NCI-H2029 treated with DMSO at 0.1 percent for 48 hours (cell line): ENCODE measurements around the gene ARMC9.
"Not testable (repeated sequence)": the region's sequence is repeated elsewhere in the genome, so short reads cannot be mapped to it uniquely, and the experiment has no call there.

ENCODE experiments used
- DNase-seq: peaks from one replicate; lab custom pipeline; 2025; lab: John Stamatoyannopoulos, UW

ARMC9 gene

DNA sequence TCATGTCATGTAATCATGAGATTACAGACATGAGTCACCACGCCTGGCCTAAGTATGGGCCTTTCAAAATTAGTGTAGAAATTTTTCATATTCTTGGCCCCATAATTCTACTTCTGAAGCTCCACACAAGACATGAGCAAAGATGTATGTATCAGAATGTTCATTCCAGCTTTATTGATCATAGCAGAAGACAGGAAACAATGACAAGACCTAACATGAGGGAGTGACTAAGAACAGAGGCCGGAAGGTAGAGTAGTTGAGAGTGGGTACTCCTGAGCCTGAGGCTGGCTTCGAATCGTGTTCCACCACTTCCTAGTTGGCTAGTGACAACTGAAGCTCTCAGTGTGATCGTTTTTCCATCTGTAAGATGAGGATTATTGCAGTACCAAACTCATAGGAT, 89.3 kb downstream of the ARMC9 start:
- DNase-seq = no peak

DNA sequence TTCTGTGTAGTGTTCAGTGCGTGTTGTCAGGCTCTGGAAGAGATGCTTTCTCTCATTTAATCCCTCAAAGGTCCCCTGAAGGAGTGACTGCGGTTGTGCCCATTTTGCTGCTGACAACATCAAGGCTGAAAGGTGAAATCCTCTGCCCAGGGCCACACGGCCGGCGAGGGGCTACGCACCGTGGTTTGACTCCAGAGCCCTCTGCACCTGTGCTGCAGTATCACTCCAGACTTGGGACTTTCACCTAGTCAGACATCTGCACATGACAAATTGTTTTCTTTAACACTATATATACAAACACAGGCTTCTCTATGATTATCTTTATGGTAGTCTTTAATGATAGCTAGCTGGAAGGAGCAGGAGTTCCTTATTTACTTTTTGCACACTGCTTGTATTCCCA, 90.2 kb downstream of the ARMC9 start:
- DNase-seq = no peak

DNA sequence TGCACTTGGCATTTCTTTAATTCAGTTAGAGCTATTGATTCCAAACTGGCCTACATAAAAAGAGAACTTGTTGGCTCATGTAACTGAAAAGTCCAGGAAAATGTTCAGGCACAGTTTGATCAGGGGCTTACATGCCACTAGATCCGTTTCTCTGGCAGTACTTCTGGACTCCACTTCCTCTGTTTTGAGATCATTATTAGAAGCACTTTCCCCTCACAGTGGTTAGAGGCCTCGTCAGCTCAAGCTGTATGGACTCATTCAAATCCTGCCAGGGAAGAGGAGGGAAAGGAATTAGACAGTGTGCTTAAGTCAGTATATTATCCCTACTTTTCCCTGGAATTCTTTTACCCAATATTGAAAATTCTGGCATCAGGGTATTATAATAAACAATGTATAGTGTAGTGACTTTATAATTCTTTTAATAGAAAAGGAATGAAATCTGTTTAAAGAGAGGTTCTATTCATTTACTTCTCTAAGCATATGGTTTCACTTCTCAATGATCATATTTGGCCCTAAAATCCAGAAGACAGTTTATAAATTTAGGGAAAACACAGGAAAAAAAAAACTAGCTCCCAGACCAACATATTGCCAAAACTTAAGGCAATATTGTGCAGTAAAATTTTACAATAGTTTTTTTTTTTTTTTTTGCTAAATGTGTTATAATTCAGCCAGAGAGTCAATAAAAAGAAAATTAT, 92.0 kb downstream of the ARMC9 start:
- no peak for DNase-seq

DNA sequence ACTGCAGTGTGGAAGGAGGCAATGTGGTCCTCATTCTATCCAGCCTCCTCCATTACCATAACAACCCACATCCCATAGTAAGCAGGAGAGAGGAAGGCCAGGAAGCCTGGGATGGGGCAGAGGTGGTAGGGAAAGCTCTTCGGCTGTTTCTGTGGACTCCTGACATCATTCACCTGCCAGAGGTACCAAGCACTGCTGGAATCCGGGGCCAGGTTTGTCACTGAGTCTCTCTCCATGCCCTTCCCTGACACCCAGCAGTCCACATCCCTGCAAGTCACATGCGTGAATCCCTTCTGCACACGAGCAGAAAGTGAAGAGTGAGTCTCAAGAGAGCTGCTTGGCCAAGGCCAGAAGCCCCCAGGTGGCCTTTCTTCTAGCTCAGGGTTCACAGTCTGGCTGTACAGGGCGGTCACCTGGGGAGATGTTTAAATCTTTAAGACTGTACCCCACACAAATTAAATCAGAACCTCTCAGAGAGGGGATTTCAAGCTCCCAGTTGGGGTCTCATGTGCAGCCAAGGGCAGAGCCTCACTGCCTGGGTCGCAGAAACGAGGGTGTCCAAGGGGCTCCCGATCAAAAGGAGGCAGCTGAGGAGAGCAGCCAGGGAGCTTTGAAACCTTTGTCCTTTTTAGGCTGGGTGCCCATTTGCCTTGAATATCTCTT, 94.2 kb downstream of the ARMC9 start:
- no peak for DNase-seq

DNA sequence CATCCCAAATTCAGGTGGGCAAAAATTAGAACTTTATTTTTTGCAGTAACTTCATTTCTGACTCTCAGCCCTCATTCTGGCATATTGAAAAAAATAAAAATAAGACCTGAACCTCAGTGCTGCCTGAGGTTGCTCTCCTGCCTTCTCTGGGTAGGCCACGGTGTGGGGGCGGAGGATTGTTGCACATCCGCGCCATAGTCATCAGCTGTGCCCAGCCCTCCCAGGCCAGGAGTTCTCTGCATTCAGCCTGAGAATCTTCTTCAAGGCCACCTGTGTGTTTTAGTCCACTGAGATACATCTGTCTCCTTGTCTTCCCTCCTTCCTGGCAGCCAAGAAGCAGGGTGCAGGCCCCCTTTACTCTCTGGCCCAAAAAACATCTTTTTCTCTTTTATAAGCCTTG, 94.7 kb downstream of the ARMC9 start:
- DNase-seq = no peak

DNA sequence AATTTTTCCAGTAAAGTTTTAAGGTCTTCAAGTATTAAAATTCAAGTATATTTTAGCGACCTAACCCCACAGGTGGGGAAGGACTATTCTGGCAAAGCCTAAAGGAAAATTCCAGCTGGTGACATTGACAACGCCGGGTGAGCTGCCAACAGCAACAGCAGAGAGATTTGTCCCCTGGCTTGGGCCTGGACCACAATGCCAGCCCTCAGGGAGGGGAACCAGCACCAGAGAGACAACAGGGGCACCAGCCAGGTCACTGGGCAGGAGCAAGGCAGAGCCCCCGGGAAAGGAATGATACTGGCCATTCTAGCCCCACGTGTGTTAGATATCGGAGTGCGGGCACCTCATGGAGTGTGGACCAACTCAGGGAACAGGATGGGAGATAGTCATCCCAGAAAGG, 95.7 kb downstream of the ARMC9 start:
- DNase-seq = no peak

DNA sequence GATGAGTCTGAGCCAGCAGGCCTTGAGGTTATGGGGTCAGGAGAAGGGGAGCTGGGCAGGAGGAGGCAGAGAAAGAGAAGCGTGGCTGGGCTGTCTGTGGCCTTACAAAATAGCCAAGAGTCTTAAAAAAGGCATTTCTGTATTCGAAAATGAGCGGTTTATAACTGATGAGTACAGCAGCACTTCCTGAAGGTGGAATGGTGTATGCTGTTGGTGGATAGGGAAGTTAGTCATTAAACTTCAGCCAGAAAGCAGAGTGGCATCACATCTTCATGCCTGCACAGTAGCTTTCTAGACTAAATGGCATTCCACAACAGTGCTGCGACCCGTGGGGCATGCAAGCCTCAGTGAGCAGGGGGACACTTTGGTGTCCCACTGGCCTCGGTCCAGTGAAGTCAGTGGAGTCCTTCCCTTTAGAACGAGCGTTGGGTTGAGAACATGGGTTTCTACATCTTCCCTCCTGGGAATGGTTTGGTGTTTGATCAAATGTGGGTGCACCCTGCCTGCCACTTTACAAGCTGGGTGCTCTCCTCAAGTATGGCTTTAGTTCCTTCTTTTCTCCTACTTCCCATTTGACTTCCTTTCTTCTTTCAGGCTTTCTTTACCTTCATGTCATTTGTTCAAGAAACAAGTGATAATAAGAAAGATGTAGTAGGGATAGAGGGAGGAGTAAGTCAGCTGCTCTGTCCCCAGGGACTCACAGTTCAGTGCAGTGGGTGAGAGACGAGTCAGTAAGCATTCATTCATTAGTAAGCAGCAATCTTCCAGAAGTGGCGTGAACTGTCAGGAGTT, 96.3 kb downstream of the ARMC9 start:
- no peak for DNase-seq

DNA sequence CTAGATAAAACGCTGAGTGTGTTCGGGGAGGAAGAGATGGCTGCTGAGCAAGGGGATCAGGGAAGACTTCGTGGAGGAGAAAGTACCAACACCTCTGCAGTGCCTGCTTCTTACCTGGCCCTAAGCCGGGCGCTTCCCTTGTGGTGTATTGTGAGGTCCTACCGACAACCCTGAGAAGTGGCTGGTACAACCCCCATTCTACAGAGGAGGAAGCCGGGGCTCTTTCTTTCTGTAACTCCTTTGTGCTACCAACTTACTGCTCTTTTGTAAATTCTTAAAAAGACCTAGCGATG, 96.9 kb downstream of the ARMC9 start:
- DNase-seq = no peak

DNA sequence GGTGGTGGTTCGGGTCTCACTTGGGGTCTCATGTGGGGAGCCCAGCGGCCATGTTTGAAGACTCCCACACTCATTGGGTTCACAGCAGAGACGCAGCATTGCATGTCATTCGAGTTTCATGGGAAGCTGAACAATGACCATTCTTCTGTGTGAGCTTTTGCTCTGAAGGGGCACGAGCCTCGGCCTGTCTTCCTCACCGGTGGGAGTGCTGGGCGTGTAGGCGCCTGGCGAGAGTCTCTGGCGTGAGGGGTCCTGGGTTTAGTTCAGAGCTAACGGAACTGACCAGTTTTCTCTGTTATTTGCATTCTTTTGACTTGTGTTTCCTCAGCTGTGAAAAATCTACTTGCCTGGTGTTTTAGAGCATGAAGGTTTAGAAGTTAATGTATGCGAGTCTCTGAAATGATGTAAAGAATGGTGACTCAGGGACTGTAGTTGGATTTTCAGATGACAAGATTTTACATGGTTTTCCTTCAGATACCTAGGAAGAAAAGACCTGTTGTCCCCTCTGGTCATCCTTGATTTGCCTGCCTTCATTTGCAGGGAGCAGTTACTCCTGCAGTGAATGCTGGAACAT, 98.1 kb downstream of the ARMC9 start:
- no peak for DNase-seq

DNA sequence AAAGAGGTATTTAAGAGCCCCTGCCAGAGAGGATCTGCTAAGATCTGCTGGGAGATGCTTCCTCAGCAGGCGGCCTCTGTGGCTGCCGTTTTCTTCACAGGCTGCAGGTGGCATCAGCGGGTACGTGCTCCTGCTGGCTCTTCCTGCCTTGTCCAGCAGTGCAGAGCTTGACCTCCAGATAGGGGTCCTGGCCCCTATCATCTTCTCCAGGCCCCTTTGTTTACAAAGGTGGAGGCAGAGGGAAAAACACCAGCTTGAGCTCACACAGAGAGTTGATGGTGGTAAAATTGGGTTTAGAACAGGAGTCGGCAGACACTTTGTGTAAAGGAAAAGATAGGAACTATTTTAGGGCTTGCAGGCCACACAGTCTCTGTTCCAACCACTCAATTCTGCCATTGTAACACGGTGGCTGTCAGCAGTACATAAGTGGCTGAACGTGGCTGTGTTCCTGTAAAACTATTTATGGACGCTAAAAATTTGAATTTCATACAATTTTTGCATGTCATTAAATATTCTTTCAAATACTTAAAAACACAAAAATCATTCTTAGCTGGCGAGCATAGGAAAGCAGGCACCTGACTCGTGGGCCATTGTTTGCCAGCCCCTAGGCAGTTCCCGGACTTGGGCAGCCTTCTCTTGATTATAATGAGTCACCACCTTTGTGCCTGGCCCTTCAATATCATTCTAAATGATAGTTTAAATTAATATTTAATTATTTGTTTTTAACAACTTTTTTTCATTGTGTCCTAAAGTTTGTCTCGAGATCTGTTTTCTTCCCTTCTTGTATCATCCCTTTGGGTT, 98.9 kb downstream of the ARMC9 start:
- no peak for DNase-seq

DNA sequence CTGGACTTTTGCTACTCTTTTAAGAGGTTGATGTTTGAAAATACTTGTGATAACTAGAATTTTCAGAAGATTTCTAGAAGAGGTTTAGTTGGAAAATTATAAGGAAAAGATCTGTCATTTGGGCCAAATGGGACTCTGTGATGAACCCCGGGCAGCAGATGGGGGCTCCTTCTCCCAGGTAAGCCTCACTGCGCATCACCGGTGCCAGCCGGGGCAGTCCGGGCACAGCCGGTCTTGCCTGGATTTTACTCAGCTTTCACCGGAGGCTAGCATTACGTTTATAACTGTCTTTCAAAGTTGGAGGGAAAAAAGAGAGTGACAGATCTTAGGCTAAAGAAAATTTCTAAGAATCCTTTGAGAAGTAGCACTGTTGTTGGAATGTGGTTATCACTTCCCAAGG, 99.7 kb downstream of the ARMC9 start:
- DNase-seq = no peak

DNA sequence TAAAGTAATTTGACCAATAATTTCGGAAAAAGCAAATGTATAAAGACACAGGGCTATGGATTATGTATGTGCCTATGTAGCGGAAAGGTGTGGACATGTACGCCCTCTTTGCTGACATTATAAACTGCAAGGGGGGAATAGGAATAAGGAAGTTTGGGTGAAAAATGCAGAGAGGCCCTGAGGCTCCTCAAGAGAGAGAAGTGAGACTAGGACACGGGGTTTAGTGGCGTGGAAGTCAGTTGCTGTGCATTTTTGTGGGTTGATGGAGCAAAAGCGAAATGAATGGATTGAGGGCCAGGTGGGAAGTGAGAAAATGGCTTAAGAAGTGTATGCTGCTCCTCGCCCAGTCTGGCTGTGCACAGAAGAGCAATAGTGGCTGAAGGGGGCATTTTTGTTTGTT, 100.8 kb downstream of the ARMC9 start:
- DNase-seq = no peak

DNA sequence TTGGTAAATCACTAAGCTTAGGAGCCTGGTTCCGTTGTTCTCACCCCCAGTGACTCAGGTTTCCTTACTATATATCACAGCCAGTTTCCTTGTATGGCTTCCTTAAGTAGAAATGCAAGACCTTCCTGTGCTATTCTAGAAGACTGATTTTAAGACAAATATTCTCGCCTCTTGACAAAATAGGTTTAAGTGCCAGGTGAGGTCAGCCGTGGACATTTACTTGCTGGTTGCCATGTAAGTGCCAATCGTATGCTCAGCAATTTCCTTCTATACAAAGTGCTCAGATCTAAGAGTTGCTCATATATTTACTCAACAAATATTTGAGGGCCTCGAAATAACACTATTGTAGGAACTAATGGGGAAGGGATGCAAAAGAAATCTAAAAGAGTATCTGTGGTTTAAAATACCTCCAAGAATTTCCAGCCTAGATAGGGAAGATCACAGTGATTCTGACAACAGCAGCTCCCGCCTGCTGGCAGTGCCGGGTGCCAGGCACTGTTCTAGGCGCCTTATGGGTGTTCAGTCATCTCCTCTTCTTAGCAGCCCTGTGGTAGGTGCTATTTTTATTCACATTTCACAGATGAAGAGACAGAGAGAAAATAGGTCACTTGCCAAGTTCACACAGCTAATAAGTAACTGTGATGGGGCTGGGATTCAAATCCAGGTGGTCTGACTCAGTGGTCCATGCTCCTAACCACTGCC, 101.7 kb downstream of the ARMC9 start:
- DNase-seq = peak; percentile 25

DNA sequence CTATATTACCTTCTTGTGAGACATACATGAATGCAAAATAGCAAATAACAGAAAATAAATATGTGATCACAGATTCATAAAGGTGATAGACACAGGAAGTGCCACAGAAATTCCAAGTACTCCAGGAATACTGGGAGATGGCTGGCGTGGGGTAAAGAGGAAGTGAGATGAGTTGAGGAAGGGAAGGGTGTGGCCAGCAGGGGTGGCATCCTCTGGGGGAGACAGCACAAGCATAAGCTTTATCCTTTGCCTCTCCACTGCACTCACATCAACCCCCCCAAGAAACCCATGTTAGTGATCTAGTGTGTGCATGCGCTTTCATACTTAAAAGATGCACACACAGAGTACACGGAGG, 102.3 kb downstream of the ARMC9 start:
- no peak for DNase-seq

DNA sequence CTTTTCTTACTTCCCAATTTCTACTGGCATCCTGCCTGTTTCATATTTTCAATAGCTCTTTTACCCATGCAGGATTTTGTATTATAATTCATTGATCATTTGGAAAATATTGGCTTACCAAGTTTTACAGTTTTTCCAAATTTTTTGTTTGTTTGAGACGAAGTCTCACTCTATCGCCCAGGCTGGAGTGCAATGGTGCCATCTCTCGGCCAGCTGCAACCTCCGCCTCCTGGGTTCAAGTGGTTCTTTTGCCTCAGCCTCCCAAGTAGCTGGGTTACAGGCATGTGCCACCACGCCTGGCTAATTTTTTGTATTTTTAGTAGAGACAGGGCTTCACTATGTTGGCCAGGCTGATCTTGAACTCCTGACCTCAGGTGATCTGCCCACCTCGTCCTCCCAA, 105.8 kb downstream of the ARMC9 start:
- not testable (repeated sequence) for DNase-seq

DNA sequence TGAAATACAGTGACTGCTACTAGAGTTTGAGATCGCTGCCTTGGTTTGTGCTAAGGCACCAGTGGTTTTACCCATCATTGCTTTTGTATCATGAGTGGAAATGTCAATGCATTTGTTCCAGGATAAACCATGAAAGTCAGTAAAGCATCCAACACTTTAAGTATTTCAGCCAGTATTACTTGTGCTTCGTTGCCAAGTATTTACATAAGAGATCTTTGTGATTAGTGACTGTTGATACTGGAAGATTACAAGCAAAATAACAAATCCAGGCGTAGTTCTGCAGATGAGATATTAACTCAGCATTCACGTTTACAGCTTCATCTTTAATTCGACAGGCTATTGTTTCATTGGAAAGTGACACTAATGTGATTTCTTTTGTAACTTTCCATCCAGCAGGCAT, 106.8 kb downstream of the ARMC9 start:
- DNase-seq = no peak

DNA sequence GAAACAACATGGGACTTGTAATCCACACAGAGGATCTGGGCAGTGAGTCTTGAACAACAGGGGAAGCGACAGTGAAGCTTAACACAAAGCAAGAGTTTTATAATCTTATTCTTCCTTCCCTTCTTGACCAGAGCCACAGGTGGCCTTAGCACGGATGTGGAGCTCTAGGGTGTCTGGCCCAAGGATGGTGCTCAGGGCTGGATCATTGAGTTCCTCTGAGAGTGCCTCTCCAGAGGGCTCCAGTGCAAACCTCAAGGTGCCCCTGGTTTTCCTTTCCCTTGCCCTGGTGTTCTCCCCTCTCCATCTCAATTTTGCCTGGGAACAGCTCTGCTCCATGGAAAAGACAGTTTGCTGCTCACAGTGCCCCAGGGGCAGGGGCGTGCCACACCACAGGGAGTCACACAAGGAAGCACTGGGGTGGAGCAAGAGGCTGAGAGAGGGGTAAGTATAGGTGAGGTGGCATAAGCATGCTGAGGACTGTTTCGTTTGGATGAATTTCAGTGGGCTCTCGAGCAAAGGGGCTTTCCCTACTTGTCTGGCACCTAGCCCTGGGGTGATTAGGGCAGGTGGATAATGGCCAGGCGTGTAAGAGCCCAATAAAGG, 108.5 kb downstream of the ARMC9 start:
- no peak for DNase-seq

DNA sequence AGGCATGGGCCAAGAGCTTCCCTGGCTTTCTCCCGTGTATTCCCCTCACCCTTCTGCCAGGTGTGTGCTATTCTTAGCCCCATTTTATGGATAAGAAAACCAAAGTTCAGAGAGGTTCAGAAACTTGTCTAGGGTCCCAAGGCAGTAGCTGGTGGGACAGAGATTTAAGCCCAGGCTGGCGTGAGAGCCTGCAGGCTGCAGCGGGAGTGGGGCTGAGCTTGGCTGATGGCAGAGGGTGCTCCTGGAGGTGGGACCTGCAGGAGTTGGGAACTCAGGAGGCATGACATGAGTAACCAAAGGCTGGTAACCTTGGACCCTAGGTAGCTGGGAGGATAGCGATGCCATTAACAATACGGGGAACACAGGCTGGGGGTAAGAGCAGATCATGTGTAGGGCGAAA, 109.8 kb downstream of the ARMC9 start:
- DNase-seq = no peak

DNA sequence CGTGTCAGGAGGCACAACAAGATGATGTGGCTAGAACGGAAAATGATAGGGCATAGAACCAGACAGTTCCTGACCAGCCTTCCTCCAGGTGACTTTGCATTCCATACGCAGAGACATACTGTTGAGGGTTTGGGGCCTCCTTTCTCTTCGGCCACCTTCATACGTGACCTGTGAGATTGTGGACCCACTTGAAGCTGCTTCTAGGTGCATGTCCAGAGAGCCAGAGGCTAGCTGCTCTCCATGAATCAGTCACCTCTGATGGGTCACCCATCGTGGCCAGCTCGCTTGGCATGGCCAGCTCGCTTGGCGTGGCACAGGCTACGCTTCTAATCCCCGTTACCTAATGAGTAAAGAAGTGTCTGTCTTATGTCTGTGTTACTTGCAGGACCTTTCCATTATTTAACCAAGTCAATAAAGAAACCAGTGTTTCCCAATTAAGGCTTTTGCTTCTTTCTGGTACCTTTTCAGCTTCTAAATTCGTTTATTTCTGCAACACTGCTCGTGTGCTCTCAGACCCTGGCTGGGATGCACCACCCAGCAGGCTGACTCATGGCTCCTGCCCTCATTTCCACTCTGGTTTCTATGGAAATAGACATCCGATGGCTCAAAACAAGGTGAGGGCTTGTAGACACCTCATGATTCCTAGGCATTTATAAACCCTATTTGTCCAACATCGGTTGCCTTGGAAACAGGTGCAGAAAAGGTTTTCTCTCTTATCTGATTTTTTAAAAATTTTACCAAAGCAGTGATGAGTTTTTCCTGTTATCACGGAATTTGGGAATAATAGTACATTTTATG, 110.4 kb downstream of the ARMC9 start:
- no peak for DNase-seq

DNA sequence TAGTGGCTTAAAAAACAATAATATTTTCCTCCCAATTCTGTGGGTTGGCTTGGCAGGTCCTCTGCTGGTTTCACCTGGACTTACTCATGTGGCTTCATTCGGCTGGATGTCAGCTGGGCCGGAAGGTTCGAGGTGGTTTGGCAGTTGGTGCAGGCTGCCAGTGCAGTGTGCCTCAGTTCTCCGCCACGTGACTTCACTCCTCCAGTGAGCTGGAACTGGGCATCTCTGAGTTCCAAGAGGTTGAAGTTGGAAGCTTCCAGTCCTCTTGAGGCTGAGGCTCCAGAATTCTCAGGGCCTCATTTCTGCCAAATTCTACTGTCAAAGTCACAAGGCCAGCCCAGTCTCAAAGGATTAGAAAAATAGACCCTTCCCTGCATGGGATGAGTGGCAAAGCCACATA, 113.6 kb downstream of the ARMC9 start:
- no peak for DNase-seq

DNA sequence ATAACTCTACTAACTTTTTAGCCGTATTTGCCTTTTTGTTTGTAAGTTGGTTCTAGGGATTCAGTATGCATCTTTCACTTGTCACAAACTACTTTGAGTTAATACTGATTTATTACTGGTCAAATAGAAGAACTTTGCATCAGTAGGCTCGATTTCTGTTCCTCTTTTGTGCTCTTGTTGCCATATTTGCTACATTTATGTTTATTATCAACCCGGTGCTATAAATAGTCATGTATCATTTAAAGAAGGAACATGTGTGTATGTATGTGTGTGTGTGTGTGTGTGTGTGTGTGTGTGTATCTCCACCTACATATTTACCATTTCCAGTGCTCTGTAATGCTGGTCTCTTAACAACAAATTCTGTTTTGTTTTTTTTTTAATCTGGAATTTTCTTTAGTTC, 117.5 kb downstream of the ARMC9 start:
- DNase-seq = no peak
